H1 (cell line): ENCODE measurements around the gene GOLIM4. TPM values are rescaled to one million over a fixed set of nuclear protein-coding genes. Genes with fewer than 3 reads are reported as not detected.

ENCODE experiments used
- GTF2F1 ChIP-seq: IDR thresholded peaks from 2 replicates; pipeline ENCODE4 v1.6.1; 2012; ENCODE audit warnings: low read depth, low read length, improper control_type of control experiment, borderline replicate concordance
- PHF8 ChIP-seq: fragments of 200-600 bp; sonication (generic); conservative IDR thresholded peaks from 2 replicates; pipeline ENCODE4 v1.7.1; 2012; ENCODE audit warnings: low read depth, mild to moderate bottlenecking, inconsistent platforms, low read length, moderate library complexity
- POU5F1 ChIP-seq: IDR thresholded peaks from 2 replicates; pipeline ENCODE4 v1.6.1; 2011; ENCODE audit warnings: low read depth, mild to moderate bottlenecking, low read length, moderate library complexity
- RAD21 ChIP-seq, 2 experiments: IDR thresholded peaks in 1 of 2; conservative IDR thresholded peaks in 1 of 2; 2 replicates each; pipeline ENCODE4 v1.6.1; 2011; ENCODE audit warnings: low read depth in 2 of 2, low read length in 2 of 2, improper control_type of control experiment in 1 of 2, inconsistent platforms in 1 of 2, mild to moderate bottlenecking in 1 of 2, moderate library complexity in 1 of 2
- SIRT6 ChIP-seq: IDR thresholded peaks from one replicate; pipeline ENCODE4 v1.7.1; 2012; ENCODE audit warnings: low read length, inconsistent platforms
- polyA plus RNA-seq, 7 experiments: library from polyadenylated mRNA; depleted of rRNA in 3 of 7; stranded (reverse) in 5 of 7; unstranded in 2 of 7; fragments of >200 nt in 5 of 7; fragments of 200-250 nt in 2 of 7; gene quantifications; 1 replicate in 5 of 7; 2 replicates in 1 of 7; 4 replicates in 1 of 7; pipeline versions ENCODE4 v1.2.1 to v1.2.3, GENCODE V29; 2011 to 2013; ENCODE audit warnings: missing spikeins in 2 of 7, mixed read lengths in 2 of 7
- total RNA-seq: library from RNA; stranded (reverse); fragmentation: NEBNext Ultra II Directional; extraction: Animal tissue kit (Norgen Biotek cat#: 25700); gene quantifications from 2 replicates; pipeline ENCODE4 v1.2.1, GENCODE V29; 2021
- TF ChIP-seq, protein P1 (sequence below), 3 experiments: IDR thresholded peaks; 1 replicate in 2 of 3; 2 replicates in 1 of 3; pipeline versions ENCODE4 v1.5.1 to v1.6.1; 2011; ENCODE audit warnings: low read length in 3 of 3, mild to moderate bottlenecking in 3 of 3, inconsistent platforms in 2 of 3, low read depth in 1 of 3, moderate library complexity in 1 of 3; ENCODE audit not compliant: insufficient read depth in 1 of 3; ENCODE audit errors: control extremely low read depth in 1 of 3
- TF ChIP-seq, protein P2 (sequence below): IDR thresholded peaks from 2 replicates; pipeline ENCODE4 v1.6.1; 2012; ENCODE audit warnings: low read length, inconsistent platforms
- TF ChIP-seq, protein P3 (sequence below): IDR thresholded peaks from 2 replicates; pipeline ENCODE4 v1.6.1; 2011; ENCODE audit warnings: low read length, improper control_type of control experiment
- TF ChIP-seq, protein P4 (sequence below): IDR thresholded peaks from 2 replicates; pipeline ENCODE4 v1.6.1; 2012; ENCODE audit warnings: inconsistent platforms

The GOLIM4 gene
- total and polyA plus RNA-seq, 2 of the 8 experiments (the other 6 are each of a cell fraction or from before 2014, with no cell fraction given): 5.6 to 29.7 TPM

DNA sequence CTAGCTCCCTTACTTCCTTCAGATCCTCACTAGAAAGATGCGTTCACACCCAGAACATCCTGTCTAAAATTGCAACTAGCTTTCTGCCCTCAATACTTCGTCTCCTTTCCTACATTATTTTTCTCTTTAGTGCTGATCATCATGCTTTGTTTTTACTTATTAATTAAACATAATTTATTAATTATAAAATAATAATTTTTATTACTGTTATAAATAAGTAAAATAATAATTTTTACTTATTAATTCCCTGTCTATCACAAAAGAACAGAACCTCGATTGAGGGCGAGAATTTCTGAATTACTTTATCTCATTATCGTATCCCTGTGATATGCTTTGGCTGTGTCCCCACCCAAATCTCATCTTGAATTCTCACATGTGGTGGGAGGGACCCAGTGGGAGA is 41.3 kb downstream of the GOLIM4 start (continued):
- TF ChIP-seq, protein P1, sequence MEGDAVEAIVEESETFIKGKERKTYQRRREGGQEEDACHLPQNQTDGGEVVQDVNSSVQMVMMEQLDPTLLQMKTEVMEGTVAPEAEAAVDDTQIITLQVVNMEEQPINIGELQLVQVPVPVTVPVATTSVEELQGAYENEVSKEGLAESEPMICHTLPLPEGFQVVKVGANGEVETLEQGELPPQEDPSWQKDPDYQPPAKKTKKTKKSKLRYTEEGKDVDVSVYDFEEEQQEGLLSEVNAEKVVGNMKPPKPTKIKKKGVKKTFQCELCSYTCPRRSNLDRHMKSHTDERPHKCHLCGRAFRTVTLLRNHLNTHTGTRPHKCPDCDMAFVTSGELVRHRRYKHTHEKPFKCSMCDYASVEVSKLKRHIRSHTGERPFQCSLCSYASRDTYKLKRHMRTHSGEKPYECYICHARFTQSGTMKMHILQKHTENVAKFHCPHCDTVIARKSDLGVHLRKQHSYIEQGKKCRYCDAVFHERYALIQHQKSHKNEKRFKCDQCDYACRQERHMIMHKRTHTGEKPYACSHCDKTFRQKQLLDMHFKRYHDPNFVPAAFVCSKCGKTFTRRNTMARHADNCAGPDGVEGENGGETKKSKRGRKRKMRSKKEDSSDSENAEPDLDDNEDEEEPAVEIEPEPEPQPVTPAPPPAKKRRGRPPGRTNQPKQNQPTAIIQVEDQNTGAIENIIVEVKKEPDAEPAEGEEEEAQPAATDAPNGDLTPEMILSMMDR (IDR thresholded peaks at IDR 0.05; ENCODE audit: control extremely low read depth in 1 of 3, insufficient read depth in 1 of 3, low read depth in 1 of 3, low read length in 3 of 3): no peak
- no peak for TF ChIP-seq RAD21 (IDR thresholded peaks at IDR 0.05 in 1 of 2, conservative IDR thresholded peaks at IDR 0.05 in 1 of 2; ENCODE audit: low read depth in 2 of 2, low read length in 2 of 2)
- no peak for TF ChIP-seq GTF2F1
- no peak for TF ChIP-seq POU5F1
- TF ChIP-seq SIRT6: no peak
- TF ChIP-seq, protein P2, sequence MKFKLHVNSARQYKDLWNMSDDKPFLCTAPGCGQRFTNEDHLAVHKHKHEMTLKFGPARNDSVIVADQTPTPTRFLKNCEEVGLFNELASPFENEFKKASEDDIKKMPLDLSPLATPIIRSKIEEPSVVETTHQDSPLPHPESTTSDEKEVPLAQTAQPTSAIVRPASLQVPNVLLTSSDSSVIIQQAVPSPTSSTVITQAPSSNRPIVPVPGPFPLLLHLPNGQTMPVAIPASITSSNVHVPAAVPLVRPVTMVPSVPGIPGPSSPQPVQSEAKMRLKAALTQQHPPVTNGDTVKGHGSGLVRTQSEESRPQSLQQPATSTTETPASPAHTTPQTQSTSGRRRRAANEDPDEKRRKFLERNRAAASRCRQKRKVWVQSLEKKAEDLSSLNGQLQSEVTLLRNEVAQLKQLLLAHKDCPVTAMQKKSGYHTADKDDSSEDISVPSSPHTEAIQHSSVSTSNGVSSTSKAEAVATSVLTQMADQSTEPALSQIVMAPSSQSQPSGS: no peak
- TF ChIP-seq, protein P3, sequence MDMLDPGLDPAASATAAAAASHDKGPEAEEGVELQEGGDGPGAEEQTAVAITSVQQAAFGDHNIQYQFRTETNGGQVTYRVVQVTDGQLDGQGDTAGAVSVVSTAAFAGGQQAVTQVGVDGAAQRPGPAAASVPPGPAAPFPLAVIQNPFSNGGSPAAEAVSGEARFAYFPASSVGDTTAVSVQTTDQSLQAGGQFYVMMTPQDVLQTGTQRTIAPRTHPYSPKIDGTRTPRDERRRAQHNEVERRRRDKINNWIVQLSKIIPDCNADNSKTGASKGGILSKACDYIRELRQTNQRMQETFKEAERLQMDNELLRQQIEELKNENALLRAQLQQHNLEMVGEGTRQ: no peak
- TF ChIP-seq PHF8: no peak
- TF ChIP-seq, protein P4, sequence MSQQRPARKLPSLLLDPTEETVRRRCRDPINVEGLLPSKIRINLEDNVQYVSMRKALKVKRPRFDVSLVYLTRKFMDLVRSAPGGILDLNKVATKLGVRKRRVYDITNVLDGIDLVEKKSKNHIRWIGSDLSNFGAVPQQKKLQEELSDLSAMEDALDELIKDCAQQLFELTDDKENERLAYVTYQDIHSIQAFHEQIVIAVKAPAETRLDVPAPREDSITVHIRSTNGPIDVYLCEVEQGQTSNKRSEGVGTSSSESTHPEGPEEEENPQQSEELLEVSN: no peak
